Skeletal muscle satellite cell (primary cell): ENCODE data around the gene CMTM7.
A peak's percentile ranks its signal among the peaks of the same experiment; 100 is the strongest.
"Not testable (repeated sequence)": the region's sequence is repeated elsewhere in the genome, so short reads cannot be mapped to it uniquely, and the experiment has no call there.

ENCODE experiments used
- H3K27me3 ChIP-seq: 2 replicates; pipeline ENCODE4 v1.7.0; 2013; ENCODE audit warnings: low read length; ENCODE audit not compliant: control insufficient read depth, insufficient read depth
- H3K36me3 ChIP-seq: 2 replicates; pipeline ENCODE4 v1.7.0; 2013; ENCODE audit warnings: mild to moderate bottlenecking, control low read depth, low read length; ENCODE audit not compliant: insufficient read depth
- H3K4me1 ChIP-seq: 2 replicates; pipeline ENCODE4 v1.7.0; 2013; ENCODE audit warnings: low read length; ENCODE audit not compliant: control insufficient read depth, insufficient read depth
- H3K4me2 ChIP-seq: 2 replicates; pipeline ENCODE4 v1.7.0; 2013; ENCODE audit warnings: mild to moderate bottlenecking, low read length
- H3K4me3 ChIP-seq: 2 replicates; pipeline ENCODE4 v1.7.0; 2013; ENCODE audit warnings: low read length
- H3K9ac ChIP-seq: 2 replicates; pipeline ENCODE4 v1.7.0; 2013; ENCODE audit warnings: mild to moderate bottlenecking, low read depth, low read length, moderate library complexity
- H3K9me3 ChIP-seq: replicated peaks from 2 replicates; pipeline ENCODE4 v1.7.0; 2013; ENCODE audit warnings: mild to moderate bottlenecking, control low read depth, low read length

The CMTM7 gene

DNA sequence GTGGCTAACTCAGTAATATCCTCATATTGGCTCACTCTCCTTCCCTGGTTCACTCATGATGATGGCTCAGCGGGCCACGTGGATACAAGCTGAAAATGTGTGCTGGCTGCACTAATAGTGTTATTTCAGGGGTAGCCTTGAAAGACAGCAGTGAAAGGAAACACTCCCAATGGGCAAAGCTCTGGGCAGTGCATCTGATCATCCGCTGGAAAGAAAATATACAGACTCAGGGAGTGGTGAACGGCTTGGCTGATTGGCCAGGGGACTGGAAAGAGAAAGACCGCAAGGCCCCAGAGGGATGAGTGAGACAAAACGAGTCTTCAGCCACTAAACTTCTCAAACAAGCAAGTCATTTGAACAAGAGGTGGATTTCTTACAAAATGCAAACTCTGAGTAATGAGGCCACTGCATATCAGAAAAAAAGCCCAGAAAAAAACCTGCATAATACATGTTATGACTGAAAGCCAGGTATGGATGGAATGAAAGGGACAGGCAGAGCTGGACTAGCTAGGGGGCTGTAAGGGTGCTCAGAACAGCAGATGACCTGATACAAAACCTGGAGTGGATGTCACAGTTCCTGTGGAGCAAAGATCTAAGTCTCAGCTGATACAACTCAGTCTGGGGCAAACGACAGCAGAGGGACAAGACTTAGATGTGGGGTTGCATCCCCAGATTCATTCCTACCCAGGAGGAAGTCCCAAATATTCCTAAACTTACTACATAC, 77.7 kb downstream of the CMTM7 start:
- Histone ChIP-seq H3K36me3 (peaks cover 6% of the 10 kb centered on the region), H3K9ac (no peak overlapping the region), H3K27me3 (no peaks in the 10 kb centered on the region), H3K4me3 (no peak overlapping the region), H3K9me3 (no peaks in the 10 kb centered on the region), H3K4me1 (peaks cover 27% of the 10 kb centered on the region), H3K4me2 (peak overlapping the region; percentile 20)

DNA sequence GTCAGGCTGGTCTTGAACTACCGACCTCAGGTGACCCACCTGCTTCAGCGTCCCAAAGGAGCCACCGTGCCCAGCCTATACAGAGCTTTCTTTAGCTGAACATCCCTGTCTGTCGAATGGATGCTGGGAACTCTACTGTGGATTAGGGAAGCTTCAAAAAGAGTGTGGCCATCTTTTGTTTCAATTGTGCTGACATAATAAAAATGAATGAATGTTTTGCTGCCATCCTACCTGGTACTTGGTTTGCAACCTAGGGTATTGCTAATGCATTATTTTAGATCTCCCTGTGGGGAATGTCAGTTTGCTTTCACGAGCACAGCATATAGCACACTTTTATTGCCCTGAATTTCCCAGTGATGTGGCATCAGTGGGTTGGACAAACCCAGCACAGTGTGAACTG, 78.7 kb downstream of the CMTM7 start:
- Histone ChIP-seq H3K9me3 (no peaks in the 10 kb centered on the region), H3K4me1 (peaks cover 27% of the 10 kb centered on the region), H3K36me3 (peaks cover 6% of the 10 kb centered on the region), H3K4me2 (no peak overlapping the region), H3K9ac (no peak overlapping the region), H3K4me3 (no peak overlapping the region), H3K27me3 (no peaks in the 10 kb centered on the region)

- Histone ChIP-seq H3K9ac (no peak overlapping the region), H3K36me3 (peaks cover 6% of the 10 kb centered on the region), H3K4me1 (peaks cover 27% of the 10 kb centered on the region), H3K9me3 (no peaks in the 10 kb centered on the region), H3K4me3 (no peak overlapping the region), H3K27me3 (no peaks in the 10 kb centered on the region), H3K4me2 (no peak overlapping the region)
Measured at GRCh38 chr3:32471246-32471645, 79.6 kb downstream of the CMTM7 start.

DNA sequence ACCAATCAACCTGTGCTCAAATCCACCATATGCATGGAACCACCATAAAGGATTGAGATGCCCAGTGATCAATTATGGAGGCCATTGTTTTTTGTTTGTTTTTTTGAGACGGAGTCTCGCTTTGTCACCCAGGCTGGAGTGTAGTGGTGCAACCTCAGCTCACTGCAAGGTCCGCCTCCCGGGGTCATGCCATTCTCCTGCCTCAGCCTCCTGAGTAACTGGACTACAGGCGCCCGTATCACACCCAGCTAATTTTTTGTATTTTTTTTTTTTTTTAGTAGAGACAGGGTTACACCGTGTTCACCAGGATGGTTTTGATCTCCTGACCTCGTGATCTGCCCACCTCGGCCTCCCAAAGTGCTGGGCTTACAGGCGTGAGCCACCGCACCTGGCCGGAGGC, 80.5 kb downstream of the CMTM7 start:
- peaks cover 27% of the 10 kb centered on the region for H3K4me1 ChIP-seq
- not testable (repeated sequence) for H3K27me3 ChIP-seq, H3K9ac ChIP-seq, H3K4me2 ChIP-seq, H3K36me3 ChIP-seq, H3K9me3 ChIP-seq, H3K4me3 ChIP-seq

DNA sequence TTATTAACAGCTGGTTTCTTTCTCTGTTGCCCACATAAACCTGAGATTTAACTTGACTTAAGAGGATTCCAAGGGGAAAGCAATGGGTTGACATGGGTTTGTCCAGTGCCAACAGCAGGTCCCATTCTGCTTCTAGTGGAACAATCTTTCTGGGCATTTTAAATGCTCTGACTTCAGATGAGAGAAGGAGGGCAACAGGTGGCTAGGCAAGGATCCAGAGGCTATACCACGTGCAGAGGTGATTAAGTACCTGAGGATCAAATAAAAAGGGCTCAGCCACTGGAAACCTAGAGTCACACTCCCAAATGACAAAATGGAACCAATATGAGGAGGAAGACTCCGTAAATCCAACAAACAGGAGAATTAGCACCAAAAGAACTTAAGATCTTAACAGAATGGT, 82.5 kb downstream of the CMTM7 start:
- H3K4me1 ChIP-seq: peaks cover 20% of the 10 kb centered on the region

GRCh38 chr3:32480604-32481003, 89.0 kb downstream of the CMTM7 start:
- Histone ChIP-seq H3K27me3 (no peaks in the 10 kb centered on the region), H3K36me3 (peaks cover 21% of the 10 kb centered on the region), H3K4me2 (no peak overlapping the region), H3K9me3 (no peaks in the 10 kb centered on the region), H3K9ac (no peak overlapping the region), H3K4me1 (peaks cover 11% of the 10 kb centered on the region), H3K4me3 (no peak overlapping the region)

More for the DNA sequence above, 82.5 kb downstream of the CMTM7 start:
- Histone ChIP-seq H3K9me3 (no peaks in the 10 kb centered on the region), H3K27me3 (no peaks in the 10 kb centered on the region), H3K36me3 (peaks cover 9% of the 10 kb centered on the region), H3K9ac (no peak overlapping the region), H3K4me3 (no peak overlapping the region), H3K4me2 (no peak overlapping the region)

- Histone ChIP-seq H3K9ac (no peak overlapping the region), H3K4me2 (no peak overlapping the region), H3K27me3 (no peaks in the 10 kb centered on the region), H3K9me3 (no peaks in the 10 kb centered on the region), H3K4me1 (peaks cover 11% of the 10 kb centered on the region), H3K4me3 (no peak overlapping the region), H3K36me3 (peaks cover 31% of the 10 kb centered on the region)
Measured at GRCh38 chr3:32481791-32482631, 90.4 kb downstream of the CMTM7 start.

DNA sequence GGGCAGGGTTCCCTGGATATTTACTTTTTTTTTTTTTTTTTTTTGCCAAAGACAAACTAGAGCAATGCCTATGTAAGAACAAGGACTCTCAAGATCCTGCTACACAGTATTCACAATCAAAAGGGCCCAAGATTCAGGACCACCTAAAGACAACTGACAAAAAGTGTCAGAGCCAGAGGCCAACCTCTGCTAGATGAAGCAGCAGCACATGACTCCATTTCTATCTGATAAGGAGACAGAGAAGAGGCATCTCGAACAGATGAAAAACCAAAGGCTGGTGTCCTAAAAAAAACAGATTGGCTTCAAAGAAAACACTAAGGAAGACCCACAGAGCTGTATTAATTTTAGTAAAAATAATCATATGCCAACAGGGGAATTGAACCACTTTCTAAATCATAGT, 91.0 kb downstream of the CMTM7 start:
- Histone ChIP-seq H3K36me3 (peaks cover 36% of the 10 kb centered on the region), H3K9me3 (no peaks in the 10 kb centered on the region), H3K4me3 (no peak overlapping the region), H3K27me3 (no peaks in the 10 kb centered on the region), H3K9ac (no peak overlapping the region), H3K4me2 (no peak overlapping the region), H3K4me1 (peaks cover 12% of the 10 kb centered on the region)

DNA sequence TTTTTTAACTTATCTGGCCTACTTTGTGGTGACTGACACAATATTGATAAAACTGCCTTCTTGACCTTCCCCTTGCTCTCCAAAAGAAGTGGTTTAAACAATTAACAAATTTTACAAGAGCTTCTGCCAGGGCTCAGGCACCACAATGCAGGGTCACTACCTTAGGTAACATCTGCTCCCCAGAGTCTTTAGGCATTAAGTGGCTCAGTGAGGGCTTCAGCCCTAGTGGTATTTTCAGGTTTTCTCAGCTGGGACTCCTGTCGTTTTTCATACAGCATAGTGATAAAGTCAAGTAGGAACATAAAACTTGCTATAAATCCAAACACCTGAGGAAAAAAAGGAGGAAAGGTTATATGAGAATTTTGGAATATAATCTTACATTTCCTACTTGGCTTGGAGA, 92.1 kb downstream of the CMTM7 start:
- Histone ChIP-seq H3K4me2 (no peak overlapping the region), H3K36me3 (peaks cover 30% of the 10 kb centered on the region), H3K4me1 (peaks cover 20% of the 10 kb centered on the region), H3K4me3 (no peak overlapping the region), H3K9me3 (no peaks in the 10 kb centered on the region), H3K9ac (no peak overlapping the region), H3K27me3 (no peaks in the 10 kb centered on the region)

DNA sequence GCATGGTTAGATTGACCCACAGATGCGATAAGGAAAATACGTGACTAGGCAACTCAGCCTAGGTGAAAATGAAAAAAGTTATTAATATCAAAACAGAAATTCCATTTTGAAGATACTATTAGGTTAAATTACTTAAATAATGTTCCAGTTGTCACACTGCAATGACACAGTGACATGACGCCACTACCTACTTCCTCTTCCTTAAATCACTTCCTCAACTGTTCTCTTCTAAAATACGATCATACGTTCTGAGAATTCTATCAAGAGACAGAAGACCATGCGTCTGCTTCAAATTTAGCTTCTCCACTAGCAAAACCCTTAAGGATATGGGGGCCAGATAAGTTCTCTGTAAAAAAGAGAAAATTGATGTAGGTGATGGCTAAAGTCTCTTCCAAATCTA, 92.8 kb downstream of the CMTM7 start:
- no peaks in the 10 kb centered on the region for H3K9me3 ChIP-seq
- H3K36me3 ChIP-seq: peaks cover 24% of the 10 kb centered on the region
- no peak overlapping the region for H3K4me3 ChIP-seq
- H3K9ac ChIP-seq: no peak overlapping the region
- H3K27me3 ChIP-seq: no peaks in the 10 kb centered on the region
- no peak overlapping the region for H3K4me2 ChIP-seq
- H3K4me1 ChIP-seq: peaks cover 20% of the 10 kb centered on the region

- Histone ChIP-seq H3K36me3 (peaks cover 23% of the 10 kb centered on the region), H3K9me3 (no peaks in the 10 kb centered on the region), H3K4me1 (peaks cover 9% of the 10 kb centered on the region), H3K27me3 (no peaks in the 10 kb centered on the region), H3K4me3 (no peak overlapping the region), H3K9ac (no peak overlapping the region), H3K4me2 (no peak overlapping the region)
Measured at GRCh38 chr3:32487781-32488473, 96.3 kb downstream of the CMTM7 start.
